SK-N-MC (cell line): Measurements from ENCODE around the gene PNKP.

Source experiments
- DNase-seq: peaks from one replicate; pipeline ENCODE4 v3.0.0-alpha.2; 2011; ENCODE audit warnings: low read depth, low spot score
- H3K27ac ChIP-seq: fragments of 200-600 bp; sonication (generic); 2 replicates; pipeline ENCODE4 v1.5.1; 2016; ENCODE audit warnings: mixed run types
- H3K36me3 ChIP-seq: fragments of 200-600 bp; sonication (generic); 2 replicates; pipeline ENCODE4 v1.6.1; 2017; ENCODE audit warnings: antibody characterized with exemption, low read length, mixed read lengths; ENCODE audit not compliant: insufficient read depth
- H3K4me3 ChIP-seq: fragments of 200-600 bp; sonication (generic); 2 replicates; pipeline ENCODE4 v1.5.1; 2016
- H3K9ac ChIP-seq: fragments of 200-600 bp; sonication (generic); 2 replicates; pipeline ENCODE4 v1.8.0; 2017; ENCODE audit warnings: mixed run types, mixed read lengths; ENCODE audit not compliant: insufficient read length
- H3K9me3 ChIP-seq: fragments of 200-600 bp; sonication (generic); 2 replicates; pipeline ENCODE4 v1.6.1; 2017; ENCODE audit warnings: low read depth, mild to moderate bottlenecking, antibody characterized with exemption, low read length, moderate library complexity, mixed read lengths
- EZH2 ChIP-seq: fragments of 200-600 bp; sonication (generic); IDR thresholded peaks from one replicate; pipeline ENCODE4 v1.6.1; 2017; ENCODE audit warnings: antibody characterized with exemption
- FOXP2 ChIP-seq: optimal IDR thresholded peaks from 2 replicates; pipeline ENCODE3; 2011; ENCODE audit warnings: mild to moderate bottlenecking, moderate library complexity; ENCODE audit not compliant: insufficient read depth; ENCODE audit errors: extremely low read length, control extremely low read depth
- POLR2AphosphoS5 ChIP-seq: IDR thresholded peaks from 2 replicates; pipeline ENCODE4 v1.6.1; 2012; ENCODE audit warnings: mild to moderate bottlenecking, low read depth, low read length, borderline replicate concordance

Gene PNKP

DNA sequence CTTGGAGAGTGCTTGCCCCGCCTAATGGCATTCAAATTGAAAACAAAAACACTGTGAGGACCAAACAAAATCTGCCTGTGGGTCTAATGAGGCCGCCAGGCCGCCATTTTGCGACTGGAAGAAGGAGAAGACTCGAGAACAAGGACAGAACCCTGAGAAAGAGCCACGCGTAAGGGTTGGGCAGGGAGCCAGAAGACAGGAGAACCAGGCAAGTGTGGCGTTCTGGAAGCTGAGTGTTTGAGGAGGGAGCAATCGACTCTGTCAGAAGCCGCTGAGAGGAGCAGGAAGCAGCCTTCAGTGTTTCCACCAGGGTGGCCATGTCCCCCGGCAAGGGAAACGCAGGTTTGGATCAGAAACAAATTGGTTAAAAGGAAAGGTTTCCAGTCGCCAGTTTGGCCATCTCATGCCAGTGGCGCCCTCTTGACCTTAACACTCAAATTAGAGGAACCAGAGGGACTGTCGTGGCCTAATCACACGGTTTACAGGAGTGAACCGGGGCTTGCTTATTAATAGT, 26.6 kb downstream of the PNKP start:
- H3K4me3 ChIP-seq = no peak overlapping the region
- peaks cover 22% of the 10 kb centered on the region; the same call in 1 of the 2 replicates for H3K36me3 ChIP-seq
- H3K9ac ChIP-seq = no peak overlapping the region
- H3K27ac ChIP-seq = no peak overlapping the region
- no peak for TF ChIP-seq EZH2
- TF ChIP-seq FOXP2 = no peak
- no peak for TF ChIP-seq POLR2AphosphoS5
- no peaks in the 10 kb centered on the region for H3K9me3 ChIP-seq
- DNase-seq = no peak

GRCh38 chr19:49840321-49840720, 27.1 kb downstream of the PNKP start:
- no peak for DNase-seq
- no peak overlapping the region for H3K4me3 ChIP-seq
- peaks cover 22% of the 10 kb centered on the region; the same call in 1 of the 2 replicates for H3K36me3 ChIP-seq
- no peak overlapping the region for H3K9ac ChIP-seq
- H3K9me3 ChIP-seq = no peaks in the 10 kb centered on the region
- H3K27ac ChIP-seq = no peak overlapping the region
- no peak for TF ChIP-seq POLR2AphosphoS5
- TF ChIP-seq EZH2 = no peak
- no peak for TF ChIP-seq FOXP2

DNA sequence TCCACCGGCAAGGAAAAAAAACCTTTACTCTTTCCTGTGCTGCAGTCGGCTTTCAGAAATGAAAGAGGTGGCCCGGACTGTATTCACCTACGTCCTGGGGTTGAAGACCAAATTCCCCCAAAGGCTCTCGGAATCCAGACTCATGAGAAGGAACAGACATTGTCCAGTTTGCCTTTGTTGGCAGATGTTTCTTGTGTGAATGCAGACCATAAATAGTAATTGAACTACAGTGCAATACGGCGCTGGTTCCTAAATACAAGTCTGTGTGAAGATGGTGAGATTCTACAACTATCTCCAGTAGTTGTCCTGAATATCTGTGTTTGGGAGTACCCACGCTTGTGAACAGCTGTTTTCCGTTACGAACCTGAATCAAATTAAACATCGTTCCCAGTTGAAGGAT, 27.7 kb downstream of the PNKP start:
- no peak for DNase-seq
- Histone ChIP-seq H3K36me3 (peaks cover 22% of the 10 kb centered on the region; the same call in 1 of the 2 replicates), H3K27ac (0 out of 2 replicates have a peak overlapping the region, but pooled peaks have one; percentile 36), H3K4me3 (no peak overlapping the region), H3K9ac (no peak overlapping the region), H3K9me3 (no peaks in the 10 kb centered on the region)
- TF ChIP-seq FOXP2 (no peak), EZH2 (no peak), POLR2AphosphoS5 (no peak)

- Histone ChIP-seq H3K9ac (no peak overlapping the region), H3K9me3 (no peaks in the 10 kb centered on the region), H3K36me3 (peaks cover 22% of the 10 kb centered on the region; the same call in 1 of the 2 replicates), H3K27ac (0 out of 2 replicates have a peak overlapping the region, but pooled peaks have one; percentile 13), H3K4me3 (no peak overlapping the region)
- no peak for TF ChIP-seq FOXP2
- no peak for TF ChIP-seq POLR2AphosphoS5
- no peak for TF ChIP-seq EZH2
- no peak for DNase-seq
Observed at GRCh38 chr19:49838885-49839588, 28.3 kb downstream of the PNKP start.

GRCh38 chr19:49837425-49837824, 30.0 kb downstream of the PNKP start:
- no peak for DNase-seq
- Histone ChIP-seq H3K36me3 (peaks cover 28% of the 10 kb centered on the region; the same call in 1 of the 2 replicates), H3K4me3 (no peak overlapping the region), H3K9me3 (no peaks in the 10 kb centered on the region), H3K27ac (no peak overlapping the region), H3K9ac (no peak overlapping the region)
- TF ChIP-seq POLR2AphosphoS5 = no peak
- no peak for TF ChIP-seq FOXP2
- TF ChIP-seq EZH2 = no peak

DNA sequence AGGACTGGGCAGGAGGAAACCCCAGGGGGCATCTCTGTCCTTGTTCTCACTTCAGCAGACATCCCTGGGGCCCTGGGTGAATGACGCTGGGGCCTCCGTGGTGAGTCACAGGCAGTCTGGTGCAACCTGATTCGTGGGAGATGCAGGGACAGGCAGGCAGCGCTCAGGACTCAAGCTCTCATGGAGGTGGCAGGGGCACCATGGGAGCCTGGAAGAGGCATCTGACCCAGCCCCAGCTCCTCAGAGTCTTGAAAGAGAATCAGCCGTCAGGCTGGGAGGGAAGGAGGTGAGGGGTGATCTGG, 30.4 kb downstream of the PNKP start:
- Histone ChIP-seq H3K9ac (no peak overlapping the region), H3K27ac (no peak overlapping the region), H3K4me3 (no peak overlapping the region), H3K36me3 (peaks cover 32% of the 10 kb centered on the region), H3K9me3 (no peaks in the 10 kb centered on the region)
- no peak for DNase-seq
- TF ChIP-seq POLR2AphosphoS5 = no peak
- TF ChIP-seq FOXP2 = no peak
- no peak for TF ChIP-seq EZH2

DNA sequence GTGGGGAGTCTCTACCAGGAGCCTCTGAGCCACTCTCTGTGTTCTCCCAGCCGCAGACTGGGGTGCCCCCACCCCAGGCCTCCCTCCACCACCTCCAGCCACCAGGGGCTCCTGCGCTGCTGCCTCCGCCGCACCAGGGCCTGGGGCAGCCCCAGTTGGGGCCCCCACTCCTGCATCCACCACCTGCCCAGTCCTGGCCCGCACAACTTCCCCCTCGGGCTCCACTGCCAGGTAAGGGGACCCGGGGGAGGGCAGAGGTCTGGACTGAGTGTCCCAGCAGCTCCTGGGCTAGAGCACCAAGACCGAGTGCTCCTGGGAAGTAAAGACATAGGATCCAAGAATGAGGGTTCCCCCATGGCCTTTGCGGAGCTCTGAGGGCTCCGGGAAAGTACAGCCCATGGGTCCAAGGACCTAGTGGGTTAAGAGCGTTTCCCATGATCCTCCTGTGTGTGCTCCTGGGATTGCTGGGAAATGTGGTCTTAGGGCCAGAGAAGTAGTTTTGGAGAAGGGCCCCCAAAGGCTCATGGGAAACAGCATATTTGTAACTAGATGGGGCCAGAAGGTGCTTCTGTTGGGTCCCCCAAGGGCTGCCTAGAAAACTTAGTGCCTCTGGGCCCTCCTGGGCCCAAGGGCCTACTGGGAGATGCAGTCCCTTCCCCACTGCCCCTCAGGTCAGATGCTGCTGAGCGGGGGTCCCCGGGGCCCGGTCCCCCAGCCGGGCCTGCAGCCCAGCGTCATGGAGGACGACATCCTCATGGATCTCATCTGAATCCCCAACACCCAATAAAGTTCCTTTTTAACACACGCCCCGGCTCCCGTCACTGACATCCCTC, 31.0 kb downstream of the PNKP start:
- H3K27ac ChIP-seq = no peak overlapping the region
- peaks cover 37% of the 10 kb centered on the region for H3K36me3 ChIP-seq
- TF ChIP-seq POLR2AphosphoS5 (no peak), EZH2 (no peak), FOXP2 (no peak)
- H3K9me3 ChIP-seq = no peaks in the 10 kb centered on the region
- no peak for DNase-seq
- no peak overlapping the region for H3K9ac ChIP-seq
- H3K4me3 ChIP-seq = no peak overlapping the region

DNA sequence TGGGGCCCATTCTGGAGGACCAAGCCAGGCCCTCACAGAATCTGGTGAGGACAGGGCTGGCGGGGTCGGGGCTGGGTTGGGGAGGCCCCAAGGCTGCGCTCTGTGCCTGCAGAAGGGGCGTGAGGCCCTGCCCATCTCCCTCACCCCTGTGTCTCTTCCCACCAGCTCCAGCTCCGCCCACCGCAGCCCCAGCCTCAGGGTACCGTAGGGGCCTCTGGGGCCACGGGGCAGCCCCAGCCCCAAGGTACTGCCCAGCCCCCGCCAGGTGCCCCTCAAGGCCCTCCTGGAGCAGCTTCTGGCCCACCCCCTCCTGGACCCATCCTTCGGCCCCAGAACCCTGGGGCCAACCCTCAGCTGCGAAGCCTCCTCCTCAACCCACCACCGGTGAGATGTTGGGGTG, 31.8 kb downstream of the PNKP start:
- Histone ChIP-seq H3K27ac (no peak overlapping the region), H3K36me3 (peaks cover 37% of the 10 kb centered on the region), H3K4me3 (no peak overlapping the region), H3K9me3 (no peaks in the 10 kb centered on the region), H3K9ac (no peak overlapping the region)
- no peak for DNase-seq
- TF ChIP-seq POLR2AphosphoS5 (no peak), FOXP2 (no peak), EZH2 (no peak)

GRCh38 chr19:49833599-49833998, 33.8 kb downstream of the PNKP start:
- Histone ChIP-seq H3K9ac (no peak overlapping the region), H3K9me3 (no peaks in the 10 kb centered on the region), H3K36me3 (peaks cover 23% of the 10 kb centered on the region), H3K27ac (no peak overlapping the region), H3K4me3 (no peak overlapping the region)
- DNase-seq = no peak
- TF ChIP-seq POLR2AphosphoS5 (no peak), FOXP2 (no peak), EZH2 (no peak)
